HepG2 (cell line): ENCODE results near the gene IMPDH2. TPM values are rescaled to one million over a fixed set of nuclear protein-coding genes. Genes with fewer than 3 reads are reported as not detected.

Experiments used
- BHLHE40 ChIP-seq: IDR thresholded peaks from 2 replicates; pipeline ENCODE4 v1.6.1; 2011; ENCODE audit warnings: low read length, improper control_type of control experiment
- CBFB ChIP-seq: sonication (generic); formaldehyde crosslinking; IDR thresholded peaks from 2 replicates; pipeline ENCODE4 v1.4.0; 2020; ENCODE audit warnings: missing genetic modification reagents
- HES4 ChIP-seq: sonication (generic); formaldehyde crosslinking; IDR thresholded peaks from 2 replicates; pipeline ENCODE4 v1.9.0; 2021; ENCODE audit warnings: mild to moderate bottlenecking, missing genetic modification reagents, borderline replicate concordance
- IRX3 ChIP-seq: sonication (generic); formaldehyde crosslinking; IDR thresholded peaks from 2 replicates; pipeline ENCODE4 v1.8.1; 2023; ENCODE audit warnings: mild to moderate bottlenecking, low read depth, missing genetic modification reagents, borderline replicate concordance
- NFE2L1 ChIP-seq: sonication (generic); formaldehyde crosslinking; IDR thresholded peaks from 2 replicates; pipeline ENCODE4 v1.4.0; 2020; ENCODE audit warnings: missing genetic modification reagents, mild to moderate bottlenecking, borderline replicate concordance
- NFKBIZ ChIP-seq: IDR thresholded peaks from 2 replicates; pipeline ENCODE4 v1.6.1; 2018; ENCODE audit warnings: missing genetic modification reagents, missing compliant biosample characterization
- NR2F2 ChIP-seq: IDR thresholded peaks from 2 replicates; pipeline ENCODE4 v1.6.1; 2012; ENCODE audit warnings: low read depth, inconsistent platforms, borderline replicate concordance
- REXO4 ChIP-seq: sonication (generic); formaldehyde crosslinking; IDR thresholded peaks from 2 replicates; pipeline ENCODE4 v1.8.0; 2022; ENCODE audit warnings: missing genetic modification reagents, mild to moderate bottlenecking, borderline replicate concordance
- SALL1 ChIP-seq: sonication (generic); formaldehyde crosslinking; IDR thresholded peaks from 2 replicates; pipeline ENCODE4 v1.8.0; 2022; ENCODE audit warnings: mild to moderate bottlenecking, missing genetic modification reagents
- TOE1 ChIP-seq: sonication (generic); formaldehyde crosslinking; IDR thresholded peaks from 2 replicates; pipeline ENCODE4 v1.4.0; 2020; ENCODE audit warnings: mild to moderate bottlenecking, missing genetic modification reagents
- ZNF546 ChIP-seq: sonication (generic); formaldehyde crosslinking; conservative IDR thresholded peaks from 2 replicates; pipeline ENCODE4 v1.8.1; 2023; ENCODE audit warnings: mild to moderate bottlenecking, missing genetic modification reagents
- ZNF678 ChIP-seq: sonication (generic); formaldehyde crosslinking; IDR thresholded peaks from 2 replicates; pipeline ENCODE4 v1.4.0; 2020; ENCODE audit warnings: mild to moderate bottlenecking, missing genetic modification reagents
- polyA plus RNA-seq, 8 experiments: library from polyadenylated mRNA; depleted of rRNA in 3 of 8; stranded (reverse) in 7 of 8; unstranded in 1 of 8; fragments of >200 nt; fragmentation: Illumina TruSeq in 4 of 8; extraction: Trizol in 4 of 8; gene quantifications; 2 replicates each; pipeline versions ENCODE4 v1.2.1 to v1.2.3, GENCODE V29; 2011 to 2016; ENCODE audit warnings: low read depth in 4 of 8, missing spikeins in 1 of 8, mixed read lengths in 1 of 8; ENCODE audit not compliant: insufficient read depth in 1 of 8
- total RNA-seq, 5 experiments: library from RNA; depleted of rRNA; stranded (reverse); fragments of >200 nt; fragmentation: Illumina TruSeq; extraction: Trizol; gene quantifications; 2 replicates each; pipeline ENCODE4 v1.2.3, GENCODE V29; 2016; ENCODE audit warnings: low read depth in 1 of 5
- TF ChIP-seq, protein P1 (sequence below): sonication (generic); formaldehyde crosslinking; IDR thresholded peaks from 2 replicates; pipeline ENCODE4 v1.5.1; 2020; ENCODE audit warnings: mild to moderate bottlenecking, missing genetic modification reagents, moderate library complexity
- TF ChIP-seq, protein P2 (sequence below): sonication (generic); formaldehyde crosslinking; IDR thresholded peaks from 2 replicates; pipeline ENCODE4 v1.5.0; 2020; ENCODE audit warnings: mild to moderate bottlenecking, missing genetic modification reagents
- TF ChIP-seq, protein P3 (sequence below): sonication (generic); formaldehyde crosslinking; conservative IDR thresholded peaks from 2 replicates; pipeline ENCODE4 v1.8.0; 2022; ENCODE audit warnings: low read depth, missing genetic modification reagents
- TF ChIP-seq, protein P4 (sequence below): sonication (generic); formaldehyde crosslinking; IDR thresholded peaks from 2 replicates; pipeline ENCODE4 v1.8.1; 2022; ENCODE audit warnings: low read depth, mild to moderate bottlenecking, missing genetic modification reagents

Gene IMPDH2
- total and polyA plus RNA-seq, 2 of the 13 experiments (the other 11 are each of a cell fraction or from before 2014, with no cell fraction given) = 248 to 260 TPM

DNA sequence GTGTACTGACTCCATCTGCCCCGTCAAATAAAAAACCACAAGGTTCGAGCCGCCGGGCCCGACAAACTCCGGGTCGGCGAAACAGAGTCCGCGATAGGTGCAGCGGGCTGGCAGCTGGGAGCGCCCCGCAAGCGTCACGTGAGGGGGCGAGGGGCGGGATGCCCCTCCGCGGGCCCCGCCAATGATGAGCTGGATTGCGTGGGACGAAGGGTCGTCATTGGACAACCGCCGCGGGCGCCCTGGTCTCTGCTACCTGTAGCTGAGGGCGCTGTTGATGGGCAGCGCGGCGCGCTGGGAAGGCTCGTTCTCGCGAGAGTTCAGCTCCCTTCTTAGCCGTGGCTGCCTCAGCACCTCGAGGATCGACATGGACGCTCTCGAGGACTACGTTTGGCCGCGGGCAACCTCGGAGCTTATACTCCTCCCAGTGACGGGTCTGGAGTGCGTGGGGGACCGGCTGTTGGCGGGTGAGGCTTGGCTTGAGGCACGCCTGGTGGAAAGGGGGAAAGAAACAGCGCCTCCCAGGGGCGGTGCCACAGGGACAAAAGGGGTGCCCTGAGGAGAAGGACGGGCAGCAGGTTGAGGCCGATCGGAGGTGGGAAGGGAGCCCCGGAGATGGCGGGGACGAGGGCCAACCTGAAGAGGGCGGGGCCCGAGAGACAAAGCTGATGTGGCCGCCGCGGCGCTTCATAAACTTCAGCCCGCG, 22.0 kb downstream of the IMPDH2 start, which contains the start of gene WDR6 (continued):
- TF ChIP-seq SALL1 (CRISPR knock-in tag) = peak; percentile 78
- TF ChIP-seq BHLHE40 = peak; percentile 99
- TF ChIP-seq ZNF678 (CRISPR knock-in tag) = 0 out of 2 replicates have a peak, but pooled peaks have one; percentile 40
- TF ChIP-seq, protein P1, sequence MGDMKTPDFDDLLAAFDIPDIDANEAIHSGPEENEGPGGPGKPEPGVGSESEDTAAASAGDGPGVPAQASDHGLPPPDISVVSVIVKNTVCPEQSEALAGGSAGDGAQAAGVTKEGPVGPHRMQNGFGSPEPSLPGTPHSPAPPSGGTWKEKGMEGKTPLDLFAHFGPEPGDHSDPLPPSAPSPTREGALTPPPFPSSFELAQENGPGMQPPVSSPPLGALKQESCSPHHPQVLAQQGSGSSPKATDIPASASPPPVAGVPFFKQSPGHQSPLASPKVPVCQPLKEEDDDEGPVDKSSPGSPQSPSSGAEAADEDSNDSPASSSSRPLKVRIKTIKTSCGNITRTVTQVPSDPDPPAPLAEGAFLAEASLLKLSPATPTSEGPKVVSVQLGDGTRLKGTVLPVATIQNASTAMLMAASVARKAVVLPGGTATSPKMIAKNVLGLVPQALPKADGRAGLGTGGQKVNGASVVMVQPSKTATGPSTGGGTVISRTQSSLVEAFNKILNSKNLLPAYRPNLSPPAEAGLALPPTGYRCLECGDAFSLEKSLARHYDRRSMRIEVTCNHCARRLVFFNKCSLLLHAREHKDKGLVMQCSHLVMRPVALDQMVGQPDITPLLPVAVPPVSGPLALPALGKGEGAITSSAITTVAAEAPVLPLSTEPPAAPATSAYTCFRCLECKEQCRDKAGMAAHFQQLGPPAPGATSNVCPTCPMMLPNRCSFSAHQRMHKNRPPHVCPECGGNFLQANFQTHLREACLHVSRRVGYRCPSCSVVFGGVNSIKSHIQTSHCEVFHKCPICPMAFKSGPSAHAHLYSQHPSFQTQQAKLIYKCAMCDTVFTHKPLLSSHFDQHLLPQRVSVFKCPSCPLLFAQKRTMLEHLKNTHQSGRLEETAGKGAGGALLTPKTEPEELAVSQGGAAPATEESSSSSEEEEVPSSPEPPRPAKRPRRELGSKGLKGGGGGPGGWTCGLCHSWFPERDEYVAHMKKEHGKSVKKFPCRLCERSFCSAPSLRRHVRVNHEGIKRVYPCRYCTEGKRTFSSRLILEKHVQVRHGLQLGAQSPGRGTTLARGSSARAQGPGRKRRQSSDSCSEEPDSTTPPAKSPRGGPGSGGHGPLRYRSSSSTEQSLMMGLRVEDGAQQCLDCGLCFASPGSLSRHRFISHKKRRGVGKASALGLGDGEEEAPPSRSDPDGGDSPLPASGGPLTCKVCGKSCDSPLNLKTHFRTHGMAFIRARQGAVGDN (CRISPR knock-in tag) = peak; percentile 98
- TF ChIP-seq IRX3 (CRISPR knock-in tag) = 0 out of 2 replicates have a peak, but pooled peaks have one; percentile 53
- no peak for TF ChIP-seq REXO4 (CRISPR knock-in tag)
- 0 out of 2 replicates have a peak, but pooled peaks have one; percentile 16 for TF ChIP-seq CBFB
- TF ChIP-seq, protein P2, sequence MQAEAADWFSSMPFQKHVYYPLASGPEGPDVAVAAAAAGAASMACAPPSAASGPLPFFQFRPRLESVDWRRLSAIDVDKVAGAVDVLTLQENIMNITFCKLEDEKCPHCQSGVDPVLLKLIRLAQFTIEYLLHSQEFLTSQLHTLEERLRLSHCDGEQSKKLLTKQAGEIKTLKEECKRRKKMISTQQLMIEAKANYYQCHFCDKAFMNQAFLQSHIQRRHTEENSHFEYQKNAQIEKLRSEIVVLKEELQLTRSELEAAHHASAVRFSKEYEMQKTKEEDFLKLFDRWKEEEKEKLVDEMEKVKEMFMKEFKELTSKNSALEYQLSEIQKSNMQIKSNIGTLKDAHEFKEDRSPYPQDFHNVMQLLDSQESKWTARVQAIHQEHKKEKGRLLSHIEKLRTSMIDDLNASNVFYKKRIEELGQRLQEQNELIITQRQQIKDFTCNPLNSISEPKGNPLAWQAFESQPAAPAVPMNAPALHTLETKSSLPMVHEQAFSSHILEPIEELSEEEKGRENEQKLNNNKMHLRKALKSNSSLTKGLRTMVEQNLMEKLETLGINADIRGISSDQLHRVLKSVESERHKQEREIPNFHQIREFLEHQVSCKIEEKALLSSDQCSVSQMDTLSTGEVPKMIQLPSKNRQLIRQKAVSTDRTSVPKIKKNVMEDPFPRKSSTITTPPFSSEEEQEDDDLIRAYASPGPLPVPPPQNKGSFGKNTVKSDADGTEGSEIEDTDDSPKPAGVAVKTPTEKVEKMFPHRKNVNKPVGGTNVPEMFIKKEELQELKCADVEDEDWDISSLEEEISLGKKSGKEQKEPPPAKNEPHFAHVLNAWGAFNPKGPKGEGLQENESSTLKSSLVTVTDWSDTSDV (CRISPR knock-in tag) = no peak
- TF ChIP-seq, protein P3, sequence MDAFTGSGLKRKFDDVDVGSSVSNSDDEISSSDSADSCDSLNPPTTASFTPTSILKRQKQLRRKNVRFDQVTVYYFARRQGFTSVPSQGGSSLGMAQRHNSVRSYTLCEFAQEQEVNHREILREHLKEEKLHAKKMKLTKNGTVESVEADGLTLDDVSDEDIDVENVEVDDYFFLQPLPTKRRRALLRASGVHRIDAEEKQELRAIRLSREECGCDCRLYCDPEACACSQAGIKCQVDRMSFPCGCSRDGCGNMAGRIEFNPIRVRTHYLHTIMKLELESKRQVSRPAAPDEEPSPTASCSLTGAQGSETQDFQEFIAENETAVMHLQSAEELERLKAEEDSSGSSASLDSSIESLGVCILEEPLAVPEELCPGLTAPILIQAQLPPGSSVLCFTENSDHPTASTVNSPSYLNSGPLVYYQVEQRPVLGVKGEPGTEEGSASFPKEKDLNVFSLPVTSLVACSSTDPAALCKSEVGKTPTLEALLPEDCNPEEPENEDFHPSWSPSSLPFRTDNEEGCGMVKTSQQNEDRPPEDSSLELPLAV (CRISPR knock-in tag) = no peak
- no peak for TF ChIP-seq NFE2L1 (CRISPR knock-in tag)
- 0 out of 2 replicates have a peak, but pooled peaks have one; percentile 35 for TF ChIP-seq NFKBIZ (CRISPR knock-in tag)
- no peak for TF ChIP-seq TOE1 (CRISPR knock-in tag)
- TF ChIP-seq ZNF546 = peak; percentile 34; the same call in 1 of the 2 replicates
- TF ChIP-seq, protein P4, sequence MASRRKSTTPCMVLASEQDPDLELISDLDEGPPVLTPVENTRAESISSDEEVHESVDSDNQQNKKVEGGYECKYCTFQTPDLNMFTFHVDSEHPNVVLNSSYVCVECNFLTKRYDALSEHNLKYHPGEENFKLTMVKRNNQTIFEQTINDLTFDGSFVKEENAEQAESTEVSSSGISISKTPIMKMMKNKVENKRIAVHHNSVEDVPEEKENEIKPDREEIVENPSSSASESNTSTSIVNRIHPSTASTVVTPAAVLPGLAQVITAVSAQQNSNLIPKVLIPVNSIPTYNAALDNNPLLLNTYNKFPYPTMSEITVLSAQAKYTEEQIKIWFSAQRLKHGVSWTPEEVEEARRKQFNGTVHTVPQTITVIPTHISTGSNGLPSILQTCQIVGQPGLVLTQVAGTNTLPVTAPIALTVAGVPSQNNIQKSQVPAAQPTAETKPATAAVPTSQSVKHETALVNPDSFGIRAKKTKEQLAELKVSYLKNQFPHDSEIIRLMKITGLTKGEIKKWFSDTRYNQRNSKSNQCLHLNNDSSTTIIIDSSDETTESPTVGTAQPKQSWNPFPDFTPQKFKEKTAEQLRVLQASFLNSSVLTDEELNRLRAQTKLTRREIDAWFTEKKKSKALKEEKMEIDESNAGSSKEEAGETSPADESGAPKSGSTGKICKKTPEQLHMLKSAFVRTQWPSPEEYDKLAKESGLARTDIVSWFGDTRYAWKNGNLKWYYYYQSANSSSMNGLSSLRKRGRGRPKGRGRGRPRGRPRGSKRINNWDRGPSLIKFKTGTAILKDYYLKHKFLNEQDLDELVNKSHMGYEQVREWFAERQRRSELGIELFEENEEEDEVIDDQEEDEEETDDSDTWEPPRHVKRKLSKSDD (CRISPR knock-in tag) = no peak; the same call in 1 of the 2 replicates
- TF ChIP-seq NR2F2 = peak; percentile 28; the same call in 1 of the 2 replicates
- TF ChIP-seq HES4 (CRISPR knock-in tag) = peak; percentile 71; the same call in 1 of the 2 replicates
